Right atrium auricular region (tissue), 2 donors: Measurements from ENCODE around the gene SCTR. TPM values are rescaled to one million over a fixed set of nuclear protein-coding genes. Genes with fewer than 3 reads are reported as not detected.
A peak's percentile ranks its signal among the peaks of the same experiment; 100 is the strongest.

Experiments
- DNase-seq: peaks from one replicate; pipeline ENCODE4 v3.0.0-alpha.2; 2019; ENCODE audit warnings: low spot score
- H3K27ac ChIP-seq, 2 donors: fragments of 200-600 bp; sonication (generic); 1 replicate in 1 of 2; 2 replicates in 1 of 2; pipeline ENCODE4 v1.5.1; 2016 to 2019
- H3K27me3 ChIP-seq, 2 donors: fragments of 200-600 bp; sonication (generic); one replicate each; pipeline versions ENCODE4 v1.5.1 to v1.6.0; 2017 to 2019
- H3K36me3 ChIP-seq: fragments of 200-600 bp; sonication (generic); one replicate; pipeline ENCODE4 v1.5.1; 2016
- H3K4me1 ChIP-seq, 2 donors: fragments of 200-600 bp; sonication (generic); one replicate each; pipeline versions ENCODE4 v1.5.1 to v1.6.0; 2017 to 2019
- H3K4me3 ChIP-seq, 2 donors: fragments of 200-600 bp; sonication (generic); 1 replicate in 1 of 2; 2 replicates in 1 of 2; pipeline ENCODE4 v1.5.1; 2017 to 2019; ENCODE audit warnings: mild to moderate bottlenecking in 1 of 2, moderate library complexity in 1 of 2
- H3K9me3 ChIP-seq, 2 donors: fragments of 200-600 bp; sonication (generic); one replicate each; pipeline ENCODE4 v1.5.1; 2019
- CTCF ChIP-seq, 2 donors: fragments of 200-600 bp; sonication (generic); IDR thresholded peaks; one replicate each; pipeline ENCODE4 v1.5.1; 2019; ENCODE audit warnings: antibody characterized with exemption in 2 of 2
- total RNA-seq, 2 donors: library from RNA; depleted of rRNA; stranded (reverse); fragments of >200 nt; gene quantifications; one replicate each; pipeline ENCODE4 v1.1.0, GENCODE V29; 2016

The SCTR gene
- total RNA-seq, 2 donors from 2014 or later, result not detected

- Histone ChIP-seq H3K27me3 (no peaks in the 10 kb centered on the region), H3K27ac (peak overlapping the region in 1 of 2 donors; percentile 44), H3K9me3 (no peaks in the 10 kb centered on the region), H3K4me3 (peak overlapping the region; percentile 58 to 64), H3K4me1 (peaks cover 0 to 11% of the 10 kb centered on the region in 2 donors), H3K36me3 (no peaks in the 10 kb centered on the region)
- DNase-seq, result no peak
- no peak for TF ChIP-seq CTCF (IDR thresholded peaks at IDR 0.05)
Observed at GRCh38 chr2:119544939-119545475, 20.7 kb upstream of the SCTR start.

GRCh38 chr2:119544075-119544938 lies 20.0 kb upstream of the SCTR start, which contains the start of gene CFAP221:
Gene CFAP221 (plus strand): TSS chr2:119544449. CDS start chr2:119546132, 1,683 bp downstream.
- no peak for DNase-seq
- Histone ChIP-seq H3K27me3 (no peaks in the 10 kb centered on the region), H3K36me3 (no peaks in the 10 kb centered on the region), H3K4me3 (peak within 1 kb of the TSS; percentile 58 to 64), H3K27ac (peak within 1 kb of the TSS in 1 of 2 donors; percentile 44), H3K9me3 (no peaks in the 10 kb centered on the region), H3K4me1 (peaks cover 0 to 11% of the 10 kb centered on the region in 2 donors)
- TF ChIP-seq CTCF (IDR thresholded peaks at IDR 0.05), result no peak

- Histone ChIP-seq H3K9me3 (no peaks in the 10 kb centered on the region), H3K27me3 (no peaks in the 10 kb centered on the region), H3K27ac (no peak overlapping the region), H3K4me1 (peaks cover 0 to 11% of the 10 kb centered on the region in 2 donors), H3K4me3 (no peak overlapping the region), H3K36me3 (no peaks in the 10 kb centered on the region)
- no peak for DNase-seq
- no peak for TF ChIP-seq CTCF (IDR thresholded peaks at IDR 0.05)
Observed at GRCh38 chr2:119541476-119541875, 17.2 kb upstream of the SCTR start.

GRCh38 chr2:119537792-119538191 lies 13.5 kb upstream of the SCTR start:
- Histone ChIP-seq H3K4me3 (no peak overlapping the region), H3K27me3 (no peaks in the 10 kb centered on the region), H3K27ac (no peak overlapping the region), H3K36me3 (no peaks in the 10 kb centered on the region), H3K4me1 (no peaks in the 10 kb centered on the region), H3K9me3 (peaks cover 0 to 15% of the 10 kb centered on the region in 2 donors)
- no peak for TF ChIP-seq CTCF (IDR thresholded peaks at IDR 0.05)
- no peak for DNase-seq

- H3K4me3 ChIP-seq, result no peak overlapping the region
- DNase-seq, result no peak
- TF ChIP-seq CTCF (IDR thresholded peaks at IDR 0.05), result no peak
Observed at GRCh38 chr2:119536707-119537106, 12.4 kb upstream of the SCTR start.

More at GRCh38 chr2:119536707-119537106, 12.4 kb upstream of the SCTR start:
- Histone ChIP-seq H3K4me1 (no peaks in the 10 kb centered on the region), H3K36me3 (no peaks in the 10 kb centered on the region), H3K9me3 (peaks cover 0 to 26% of the 10 kb centered on the region in 2 donors), H3K27ac (no peak overlapping the region), H3K27me3 (no peaks in the 10 kb centered on the region)
